K562 (cell line): ENCODE measurements around the gene KLHL29.

Experiments used
- BRCA1 ChIP-seq, 2 experiments: fragments of 450-650 bp in 1 of 2; sonication (generic) in 1 of 2; formaldehyde crosslinking in 1 of 2; IDR thresholded peaks; 2 replicates each; pipeline versions ENCODE4 v1.5.0 to v1.6.1; 2017 to 2020; ENCODE audit warnings: mild to moderate bottlenecking in 1 of 2, missing genetic modification reagents in 1 of 2
- CCNT2 ChIP-seq: IDR thresholded peaks from 2 replicates; pipeline ENCODE4 v1.6.1; 2011; ENCODE audit warnings: borderline replicate concordance, low read depth, mild to moderate bottlenecking, moderate library complexity, mixed read lengths, low read length; ENCODE audit not compliant: insufficient read length; ENCODE audit errors: extremely low read depth
- CHD1 ChIP-seq: fragments of 200-600 bp; sonication (generic); IDR thresholded peaks from one replicate; pipeline ENCODE4 v1.6.1; 2012; ENCODE audit warnings: mild to moderate bottlenecking, moderate library complexity, low read length, inconsistent platforms
- ETS1 ChIP-seq: conservative IDR thresholded peaks from 2 replicates; pipeline ENCODE4 v1.6.1; 2011; ENCODE audit warnings: low read depth, mild to moderate bottlenecking, low read length; ENCODE audit not compliant: control insufficient read depth
- GABPA ChIP-seq: fragments of 200-800 bp; sonication (Bioruptor generic); conservative IDR thresholded peaks from 2 replicates; pipeline ENCODE4 v1.6.1; 2016; ENCODE audit warnings: low read depth, missing genetic modification characterization, missing compliant biosample characterization
- JUND ChIP-seq, 2 experiments: IDR thresholded peaks; 2 replicates in 1 of 2; 3 replicates in 1 of 2; pipeline ENCODE4 v1.6.1; 2011; ENCODE audit warnings: borderline replicate concordance in 2 of 2, low read depth in 2 of 2, low read length in 2 of 2, improper control_type of control experiment in 1 of 2, missing biosample characterization in 1 of 2, missing genetic modification characterization in 1 of 2, missing genetic modification reagents in 1 of 2
- POLR2AphosphoS5 ChIP-seq: IDR thresholded peaks from 2 replicates; pipeline ENCODE4 v1.6.1; 2011; ENCODE audit warnings: mild to moderate bottlenecking, low read depth, low read length, moderate library complexity; ENCODE audit not compliant: control insufficient read depth, insufficient read depth
- RBBP5 ChIP-seq: fragments of 200-600 bp; sonication (generic); IDR thresholded peaks from 2 replicates; pipeline ENCODE4 v1.6.1; 2012; ENCODE audit warnings: borderline replicate concordance, mild to moderate bottlenecking, low read length, control low read depth, inconsistent platforms; ENCODE audit not compliant: insufficient read depth, poor library complexity, severe bottlenecking
- SIN3A ChIP-seq, 2 experiments: fragments of 150-350 bp in 1 of 2; IDR thresholded peaks; 2 replicates each; pipeline ENCODE4 v1.6.1; 2011 to 2016; ENCODE audit warnings: borderline replicate concordance in 2 of 2, low read depth in 2 of 2, low read length in 2 of 2, mild to moderate bottlenecking in 2 of 2, moderate library complexity in 2 of 2; ENCODE audit not compliant: control insufficient read depth in 1 of 2
- ZBTB33 ChIP-seq: sonication (generic); formaldehyde crosslinking; IDR thresholded peaks from 2 replicates; pipeline ENCODE4 v1.8.1; 2023; ENCODE audit warnings: mild to moderate bottlenecking, missing genetic modification reagents
- ZNF318 ChIP-seq, 2 experiments: fragments of 450-650 bp; IDR thresholded peaks; 2 replicates each; pipeline ENCODE4 v1.6.1; 2016; ENCODE audit warnings: mild to moderate bottlenecking in 2 of 2, borderline replicate concordance in 1 of 2, low read depth in 1 of 2, moderate library complexity in 1 of 2
- ZNF609 ChIP-seq: sonication (generic); formaldehyde crosslinking; IDR thresholded peaks from 2 replicates; pipeline ENCODE4 v1.8.1; 2023; ENCODE audit warnings: missing genetic modification reagents, mild to moderate bottlenecking, borderline replicate concordance

GRCh38 chr2:23459032-23459431, 74.1 kb downstream of the KLHL29 start:
- TF ChIP-seq RBBP5 (no peak), ZBTB33 (CRISPR knock-in tag) (no peak), ZNF318 (IDR thresholded peaks at IDR 0.05; ENCODE audit: borderline replicate concordance in 1 of 2, low read depth in 1 of 2) (no peak), SIN3A (IDR thresholded peaks at IDR 0.05; ENCODE audit: borderline replicate concordance in 2 of 2, control insufficient read depth in 1 of 2, low read depth in 2 of 2, low read length in 2 of 2) (no peak), JUND (IDR thresholded peaks at IDR 0.05; ENCODE audit: borderline replicate concordance, low read depth, low read length) (no peak), JUND (tag; IDR thresholded peaks at IDR 0.05; ENCODE audit: borderline replicate concordance, low read depth, low read length) (no peak), CCNT2 (no peak), POLR2AphosphoS5 (no peak), ETS1 (no peak), GABPA (no peak), CHD1 (no peak), BRCA1 (IDR thresholded peaks at IDR 0.05) (no peak), BRCA1 (CRISPR knock-in tag; IDR thresholded peaks at IDR 0.05) (no peak), ZNF609 (CRISPR knock-in tag) (no peak)
